Liver (tissue), 9 donors: Measurements from ENCODE around the gene ANKRD6. TPM values are rescaled to one million over a fixed set of nuclear protein-coding genes. Genes with fewer than 3 reads are reported as not detected.

Experiments
- DNase-seq: peaks from one replicate; pipeline ENCODE4 v3.0.0-alpha.2; 2017; ENCODE audit warnings: low spot score
- H3K27ac ChIP-seq, 2 donors: one replicate each; pipeline ENCODE4 v1.7.0; 2013; ENCODE audit warnings: inconsistent platforms in 2 of 2, low read length in 2 of 2, control low read depth in 1 of 2, low read depth in 1 of 2, mild to moderate bottlenecking in 1 of 2
- H3K27me3 ChIP-seq, 4 donors: one replicate each; pipeline versions ENCODE4 v1.6.1 to v1.7.0; 2013; ENCODE audit warnings: low read length in 3 of 4, inconsistent platforms in 1 of 4, mild to moderate bottlenecking in 1 of 4, moderate library complexity in 1 of 4; ENCODE audit not compliant: control insufficient read depth in 4 of 4, insufficient read depth in 4 of 4
- H3K36me3 ChIP-seq, 4 donors: one replicate each; pipeline versions ENCODE4 v1.6.1 to v1.7.0; 2013; ENCODE audit warnings: low read length in 3 of 4, mild to moderate bottlenecking in 3 of 4, low read depth in 1 of 4, moderate library complexity in 1 of 4; ENCODE audit not compliant: control insufficient read depth in 4 of 4, insufficient read depth in 3 of 4
- H3K4me1 ChIP-seq, 4 donors: one replicate each; pipeline versions ENCODE4 v1.6.1 to v1.7.0; 2013; ENCODE audit warnings: low read length in 3 of 4, mild to moderate bottlenecking in 3 of 4, moderate library complexity in 1 of 4; ENCODE audit not compliant: control insufficient read depth in 4 of 4, insufficient read depth in 4 of 4
- H3K4me3 ChIP-seq, 3 donors: one replicate each; pipeline versions ENCODE4 v1.6.1 to v1.7.0; 2013; ENCODE audit warnings: low read length in 3 of 3, control low read depth in 1 of 3, low read depth in 1 of 3, mild to moderate bottlenecking in 1 of 3
- H3K9ac ChIP-seq, 2 donors: one replicate each; pipeline ENCODE4 v1.7.0; 2013; ENCODE audit warnings: low read length in 2 of 2, mild to moderate bottlenecking in 2 of 2, moderate library complexity in 2 of 2, control low read depth in 1 of 2, low read depth in 1 of 2
- H3K9me3 ChIP-seq, 4 donors: one replicate each; pipeline versions ENCODE4 v1.6.1 to v1.7.0; 2013; ENCODE audit warnings: low read length in 3 of 4; ENCODE audit not compliant: control insufficient read depth in 4 of 4
- ATF3 ChIP-seq: IDR thresholded peaks from 2 replicates; pipeline ENCODE4 v1.6.1; 2016; ENCODE audit warnings: antibody characterized with exemption
- CTCF ChIP-seq: fragments of 150-350 bp; IDR thresholded peaks from 2 replicates; pipeline ENCODE4 v1.5.1; 2017; ENCODE audit warnings: improper control_type of control experiment, low read depth, low read length; ENCODE audit not compliant: missing input control
- EGR1 ChIP-seq, 2 donors: IDR thresholded peaks; 2 replicates each; pipeline ENCODE4 v1.6.1; 2016 to 2018; ENCODE audit warnings: antibody characterized with exemption in 2 of 2, low read depth in 2 of 2
- FOXA1 ChIP-seq: IDR thresholded peaks from 2 replicates; pipeline ENCODE4 v1.6.1; 2016; ENCODE audit warnings: antibody characterized with exemption
- FOXA2 ChIP-seq: IDR thresholded peaks from 2 replicates; pipeline ENCODE4 v1.6.1; 2016; ENCODE audit warnings: antibody characterized with exemption
- GABPA ChIP-seq, 2 donors: IDR thresholded peaks in 1 of 2; conservative IDR thresholded peaks in 1 of 2; 2 replicates each; pipeline ENCODE4 v1.6.1; 2016; ENCODE audit warnings: antibody characterized with exemption in 2 of 2, mild to moderate bottlenecking in 1 of 2, moderate library complexity in 1 of 2
- HNF4A ChIP-seq, 2 donors: conservative IDR thresholded peaks; 2 replicates each; pipeline ENCODE4 v1.6.1; 2016; ENCODE audit warnings: antibody characterized with exemption in 2 of 2, mild to moderate bottlenecking in 2 of 2
- HNF4G ChIP-seq: IDR thresholded peaks from 2 replicates; pipeline ENCODE4 v1.6.1; 2016; ENCODE audit warnings: antibody characterized with exemption
- JUND ChIP-seq, 2 donors: IDR thresholded peaks; 2 replicates each; pipeline ENCODE4 v1.6.1; 2016; ENCODE audit warnings: antibody characterized with exemption in 2 of 2
- NR2F2 ChIP-seq: IDR thresholded peaks from 2 replicates; pipeline ENCODE4 v1.6.1; 2016; ENCODE audit warnings: antibody characterized with exemption
- RAD21 ChIP-seq, 2 donors: IDR thresholded peaks; 2 replicates each; pipeline ENCODE4 v1.6.1; 2016; ENCODE audit warnings: antibody characterized with exemption in 2 of 2, mild to moderate bottlenecking in 2 of 2
- RXRA ChIP-seq, 2 donors: IDR thresholded peaks; 2 replicates each; pipeline ENCODE4 v1.6.1; 2017 to 2018; ENCODE audit warnings: antibody characterized with exemption in 2 of 2, mild to moderate bottlenecking in 1 of 2
- SP1 ChIP-seq: IDR thresholded peaks from 2 replicates; pipeline ENCODE4 v1.6.1; 2018; ENCODE audit warnings: antibody characterized with exemption, mild to moderate bottlenecking
- TAF1 ChIP-seq: conservative IDR thresholded peaks from 2 replicates; pipeline ENCODE4 v1.6.1; 2016; ENCODE audit warnings: antibody characterized with exemption, mild to moderate bottlenecking
- YY1 ChIP-seq: IDR thresholded peaks from 2 replicates; pipeline ENCODE4 v1.6.1; 2016; ENCODE audit warnings: antibody characterized with exemption, mild to moderate bottlenecking
- WGBS: extraction: QIAGEN DNeasy Blood & Tissue Kit; methylation state at CpG from one replicate; pipeline ENCODE4 v1.1.7; 2013; 5-methylcytosine and 5-hydroxymethylcytosine counted together
- polyA plus RNA-seq, 2 donors: library from polyadenylated mRNA; stranded (reverse) in 1 of 2; unstranded in 1 of 2; fragments of 200-250 nt in 1 of 2; fragments of >200 nt in 1 of 2; fragmentation: Nextera tagmentation in 1 of 2; extraction: Ambion mirVana in 1 of 2; gene quantifications; one replicate each; pipeline versions ENCODE4 v1.2.1 to v1.2.3, GENCODE V29; 2013 to 2015
- total RNA-seq, 2 donors: library from RNA; depleted of rRNA; stranded (reverse); fragments of >200 nt; gene quantifications; one replicate each; pipeline ENCODE4 v1.2.3, GENCODE V29; 2014
- TF ChIP-seq, protein P1 (sequence below): IDR thresholded peaks from 2 replicates; pipeline ENCODE4 v1.6.1; 2016; ENCODE audit warnings: antibody characterized with exemption
- TF ChIP-seq, protein P2 (sequence below): IDR thresholded peaks from 2 replicates; pipeline ENCODE4 v1.6.1; 2016; ENCODE audit warnings: antibody characterized with exemption
- donor health status: healthy.
- donor health status: healthy.
- donor health status: healthy.
- donor health status: healthy.
- donor health status: healthy.

ANKRD6 gene
- total and polyA plus RNA-seq, 4 donors, result 2.9 to 9.2 (median 3.8) TPM

GRCh38 chr6:89669002-89669401 lies 236.1 kb downstream of the ANKRD6 start:
- Histone ChIP-seq H3K4me3 (no peak overlapping the region), H3K27me3 (no peaks in the 10 kb centered on the region), H3K4me1 (no peaks in the 10 kb centered on the region), H3K9me3 (no peaks in the 10 kb centered on the region), H3K27ac (no peak overlapping the region), H3K9ac (no peak overlapping the region), H3K36me3 (peaks cover 10 to 77% (median 66%) of the 10 kb centered on the region in 4 donors)
- WGBS, result 83% methylated on average over 6 of the region's 6 CpGs
- TF ChIP-seq EGR1 (IDR thresholded peaks at IDR 0.05; ENCODE audit: low read depth in 2 of 2) (no peak), FOXA2 (no peak), GABPA (IDR thresholded peaks at IDR 0.05 in 1 of 2, conservative IDR thresholded peaks at IDR 0.05 in 1 of 2) (no peak)
- TF ChIP-seq, protein P1, sequence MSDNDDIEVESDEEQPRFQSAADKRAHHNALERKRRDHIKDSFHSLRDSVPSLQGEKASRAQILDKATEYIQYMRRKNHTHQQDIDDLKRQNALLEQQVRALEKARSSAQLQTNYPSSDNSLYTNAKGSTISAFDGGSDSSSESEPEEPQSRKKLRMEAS, result no peak
- no peak for DNase-seq

DNA sequence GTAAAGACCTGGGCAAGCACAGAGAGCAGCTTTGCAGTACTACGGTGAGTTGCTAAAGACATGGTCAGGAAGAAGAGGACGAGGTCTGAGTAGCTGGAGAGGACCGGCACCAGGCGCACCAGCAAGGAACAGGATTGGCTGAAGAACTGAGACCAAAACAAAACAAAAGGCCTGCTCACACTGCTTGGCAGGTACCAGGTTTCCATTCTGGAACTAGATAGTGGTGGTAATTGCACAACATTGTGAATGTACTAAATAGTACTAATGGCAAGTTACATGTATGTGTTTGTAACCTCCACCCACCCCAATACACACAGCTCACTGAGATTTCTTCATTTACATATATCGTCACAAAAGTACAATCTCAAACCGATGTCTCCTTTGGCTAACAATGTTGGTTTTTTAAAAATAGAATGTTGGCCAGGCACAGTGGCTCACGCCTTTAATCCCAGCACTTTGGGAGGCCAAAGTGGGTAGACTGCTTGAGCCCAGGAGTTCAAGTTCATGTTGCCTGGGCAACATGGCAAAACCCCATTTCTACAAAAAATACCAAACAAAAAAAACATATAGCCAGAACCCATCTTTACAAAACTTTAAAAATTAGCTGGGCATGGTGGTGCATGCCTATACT lies 238.1 kb downstream of the ANKRD6 start:
- H3K9ac ChIP-seq, result no peak overlapping the region
- no peak overlapping the region for H3K4me3 ChIP-seq
- DNase-seq, result no peak
- H3K36me3 ChIP-seq, result peaks cover 8 to 84% (median 75%) of the 10 kb centered on the region in 4 donors
- no peaks in the 10 kb centered on the region for H3K27me3 ChIP-seq
- no peaks in the 10 kb centered on the region for H3K9me3 ChIP-seq
- no peak for TF ChIP-seq ATF3
- no peak for TF ChIP-seq CTCF
- TF ChIP-seq RAD21 (IDR thresholded peaks at IDR 0.05), result no peak
- no peak for TF ChIP-seq YY1
- no peak for TF ChIP-seq HNF4A (conservative IDR thresholded peaks at IDR 0.05)
- TF ChIP-seq EGR1 (IDR thresholded peaks at IDR 0.05; ENCODE audit: low read depth in 2 of 2), result no peak
- TF ChIP-seq FOXA1, result no peak
- TF ChIP-seq, protein P1, result no peak
- no peak for TF ChIP-seq HNF4G
- TF ChIP-seq, protein P2, sequence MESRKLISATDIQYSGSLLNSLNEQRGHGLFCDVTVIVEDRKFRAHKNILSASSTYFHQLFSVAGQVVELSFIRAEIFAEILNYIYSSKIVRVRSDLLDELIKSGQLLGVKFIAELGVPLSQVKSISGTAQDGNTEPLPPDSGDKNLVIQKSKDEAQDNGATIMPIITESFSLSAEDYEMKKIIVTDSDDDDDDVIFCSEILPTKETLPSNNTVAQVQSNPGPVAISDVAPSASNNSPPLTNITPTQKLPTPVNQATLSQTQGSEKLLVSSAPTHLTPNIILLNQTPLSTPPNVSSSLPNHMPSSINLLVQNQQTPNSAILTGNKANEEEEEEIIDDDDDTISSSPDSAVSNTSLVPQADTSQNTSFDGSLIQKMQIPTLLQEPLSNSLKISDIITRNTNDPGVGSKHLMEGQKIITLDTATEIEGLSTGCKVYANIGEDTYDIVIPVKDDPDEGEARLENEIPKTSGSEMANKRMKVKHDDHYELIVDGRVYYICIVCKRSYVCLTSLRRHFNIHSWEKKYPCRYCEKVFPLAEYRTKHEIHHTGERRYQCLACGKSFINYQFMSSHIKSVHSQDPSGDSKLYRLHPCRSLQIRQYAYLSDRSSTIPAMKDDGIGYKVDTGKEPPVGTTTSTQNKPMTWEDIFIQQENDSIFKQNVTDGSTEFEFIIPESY, result no peak
- TF ChIP-seq GABPA (IDR thresholded peaks at IDR 0.05 in 1 of 2, conservative IDR thresholded peaks at IDR 0.05 in 1 of 2), result no peak
- TF ChIP-seq RXRA (IDR thresholded peaks at IDR 0.05), result no peak
- no peak for TF ChIP-seq NR2F2
- no peak for TF ChIP-seq TAF1
- TF ChIP-seq JUND (IDR thresholded peaks at IDR 0.05), result no peak
- no peak for TF ChIP-seq SP1
- 98% methylated on average over 7 of the region's 7 CpGs for WGBS
- H3K4me1 ChIP-seq, result no peaks in the 10 kb centered on the region
- H3K27ac ChIP-seq, result no peak overlapping the region
